ENCODE results near the gene MESP2.

MESP2 gene

GRCh38 chr15:89802986-89803824, 27.1 kb downstream of the MESP2 start:
- DNase-seq: no peak

GRCh38 chr15:89803941-89804800, 28.0 kb downstream of the MESP2 start:
- no peak for DNase-seq

GRCh38 chr15:89805241-89806209, 29.4 kb downstream of the MESP2 start:
- DNase-seq: no peak

GRCh38 chr15:89806210-89806558, 30.1 kb downstream of the MESP2 start:
- no peak for DNase-seq

- DNase-seq: no peak
These were observed 30.7 kb downstream of the MESP2 start for GRCh38 chr15:89806559-89807550.

GRCh38 chr15:89807689-89808088, 31.6 kb downstream of the MESP2 start:
- DNase-seq: no peak

GRCh38 chr15:89808160-89808870, 32.2 kb downstream of the MESP2 start:
- DNase-seq: no peak

- DNase-seq: no peak
These were observed 33.1 kb downstream of the MESP2 start for GRCh38 chr15:89809093-89809786.

GRCh38 chr15:89809787-89810148, 33.6 kb downstream of the MESP2 start:
- DNase-seq: no peak

- DNase-seq: no peak
These were observed 34.7 kb downstream of the MESP2 start for GRCh38 chr15:89810837-89811236.

- no peak for DNase-seq
These were observed 36.1 kb downstream of the MESP2 start for GRCh38 chr15:89812011-89812846.

GRCh38 chr15:89812847-89813320, 36.8 kb downstream of the MESP2 start:
- DNase-seq: no peak

- DNase-seq: no peak
These were observed 37.4 kb downstream of the MESP2 start for GRCh38 chr15:89813381-89814111.

- DNase-seq: no peak
These were observed 38.1 kb downstream of the MESP2 start for GRCh38 chr15:89814112-89814742.

GRCh38 chr15:89815769-89816168, 39.6 kb downstream of the MESP2 start:
- no peak for DNase-seq

- DNase-seq: no peak
These were observed 41.7 kb downstream of the MESP2 start for GRCh38 chr15:89817701-89818280.

- no peak for DNase-seq
These were observed 42.2 kb downstream of the MESP2 start for GRCh38 chr15:89818287-89818686.
